Muscle of leg (tissue), 11 donors: ENCODE data around the gene METRNL. TPM values are rescaled to one million over a fixed set of nuclear protein-coding genes. Genes with fewer than 3 reads are reported as not detected.

Source experiments
- DNase-seq: peaks from one replicate; pipeline ENCODE4 v3.0.0; 2013
- H3K27ac ChIP-seq: one replicate; pipeline ENCODE4 v1.5.1; 2013; ENCODE audit warnings: mild to moderate bottlenecking, low read length, control low read depth
- H3K27me3 ChIP-seq: one replicate; pipeline ENCODE4 v1.6.1; 2013; ENCODE audit warnings: low read length; ENCODE audit not compliant: control insufficient read depth, insufficient read depth
- H3K36me3 ChIP-seq: one replicate; pipeline ENCODE4 v1.6.1; 2013; ENCODE audit warnings: low read length; ENCODE audit not compliant: control insufficient read depth, insufficient read depth
- H3K4me1 ChIP-seq: one replicate; pipeline ENCODE4 v1.6.1; 2013; ENCODE audit warnings: low read length; ENCODE audit not compliant: control insufficient read depth, insufficient read depth
- H3K4me3 ChIP-seq: one replicate; pipeline ENCODE4 v1.5.1; 2013; ENCODE audit warnings: low read length, control low read depth
- H3K9me3 ChIP-seq: replicated peaks from 2 replicates; pipeline ENCODE4 v1.6.1; 2013; ENCODE audit warnings: low read depth, low read length; ENCODE audit not compliant: control insufficient read depth
- WGBS: methylation state at CpG from one replicate; pipeline ENCODE4 v1.1.5; 2013; ENCODE audit warnings: missing lambda C conversion rate; ENCODE audit not compliant: insufficient coverage; 5-methylcytosine and 5-hydroxymethylcytosine counted together
- polyA plus RNA-seq, 8 donors: library from polyadenylated mRNA; unstranded; fragments of 120-200 nt; gene quantifications; one replicate each; pipeline versions ENCODE4 v1.2.1 to v1.2.3, GENCODE V29; 2013; ENCODE audit warnings: inconsistent platforms in 1 of 8, low replicate concordance in 1 of 8; ENCODE audit not compliant: insufficient read length in 8 of 8, insufficient read depth in 1 of 8
- total RNA-seq: library from RNA; stranded (reverse); fragments of 120-200 nt; gene quantifications from one replicate; pipeline ENCODE4 v1.2.4, GENCODE V29; 2013

Gene METRNL
- total and polyA plus RNA-seq, 9 donors = 21.5 to 37.8 (median 30.2) TPM

DNA sequence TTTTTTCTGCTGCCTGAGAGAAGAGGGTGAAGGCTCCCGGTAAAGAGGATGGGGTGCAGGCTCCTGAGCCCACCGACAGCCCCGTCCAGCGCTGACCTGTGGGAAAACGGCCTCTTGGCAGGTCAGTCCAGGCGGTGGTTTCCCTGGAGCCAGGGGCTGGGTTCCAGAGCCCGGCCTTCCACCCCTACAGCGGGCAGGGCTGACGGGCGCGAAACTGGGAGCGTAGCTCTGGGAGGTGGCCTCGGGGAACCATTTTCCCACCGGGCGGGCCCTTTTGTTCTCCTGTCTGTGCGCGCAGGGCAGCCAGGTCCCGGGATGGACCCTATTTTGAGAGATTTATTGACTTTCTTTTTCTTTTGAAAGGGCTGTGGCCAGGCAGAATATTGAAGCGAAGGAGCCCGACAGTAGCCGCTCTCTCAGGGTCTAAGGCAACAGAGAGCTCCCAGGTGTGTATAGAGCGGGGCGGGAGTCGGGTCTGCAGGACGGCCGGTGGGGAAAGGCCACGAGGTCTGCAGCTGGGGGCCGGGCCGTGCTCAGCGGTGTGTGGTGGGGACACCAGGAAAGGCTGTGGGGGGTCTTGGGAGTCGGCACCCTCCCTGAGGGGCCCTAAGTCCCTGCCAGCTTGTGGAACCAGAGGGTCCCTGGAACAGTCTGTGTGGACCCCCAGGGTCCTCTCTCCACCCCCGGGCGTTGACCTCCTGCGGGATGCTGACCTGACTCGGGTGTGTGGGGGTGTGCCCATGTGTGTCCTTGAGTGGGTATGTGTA is 32.3 kb downstream of the METRNL start:
- Histone ChIP-seq H3K4me3 (no peak overlapping the region), H3K27me3 (peaks cover 14% of the 10 kb centered on the region), H3K9me3 (peaks cover 5% of the 10 kb centered on the region), H3K4me1 (peaks cover 37% of the 10 kb centered on the region), H3K27ac (no peak overlapping the region), H3K36me3 (no peaks in the 10 kb centered on the region)
- 85% methylated on average over 28 of the region's 35 CpGs for WGBS
- no peak for DNase-seq

DNA sequence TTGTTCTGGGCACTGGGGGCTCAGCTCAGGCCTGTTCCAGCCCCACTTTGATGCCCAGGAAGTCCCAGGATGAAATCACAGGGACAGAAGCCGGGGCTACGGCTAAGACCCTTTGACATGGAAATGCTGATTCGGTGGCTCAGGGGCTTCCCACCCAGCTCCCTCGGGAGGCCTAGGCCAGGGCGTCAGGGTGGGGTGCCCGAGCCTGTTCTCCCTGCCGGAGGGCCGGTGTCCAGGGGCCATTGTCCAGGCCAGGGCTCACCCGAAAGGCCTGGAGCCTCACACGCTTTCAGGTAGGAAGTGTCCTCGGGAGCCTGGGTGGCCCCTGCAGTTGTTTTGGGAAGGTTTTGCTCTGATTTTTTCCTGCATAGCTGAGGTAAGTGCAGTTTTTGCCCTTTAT is 34.0 kb downstream of the METRNL start:
- 89% methylated on average over 9 of the region's 11 CpGs for WGBS
- no peak for DNase-seq
- Histone ChIP-seq H3K4me1 (peaks cover 28% of the 10 kb centered on the region), H3K4me3 (no peak overlapping the region), H3K9me3 (peaks cover 5% of the 10 kb centered on the region), H3K27ac (no peak overlapping the region), H3K27me3 (peaks cover 18% of the 10 kb centered on the region), H3K36me3 (no peaks in the 10 kb centered on the region)

DNA sequence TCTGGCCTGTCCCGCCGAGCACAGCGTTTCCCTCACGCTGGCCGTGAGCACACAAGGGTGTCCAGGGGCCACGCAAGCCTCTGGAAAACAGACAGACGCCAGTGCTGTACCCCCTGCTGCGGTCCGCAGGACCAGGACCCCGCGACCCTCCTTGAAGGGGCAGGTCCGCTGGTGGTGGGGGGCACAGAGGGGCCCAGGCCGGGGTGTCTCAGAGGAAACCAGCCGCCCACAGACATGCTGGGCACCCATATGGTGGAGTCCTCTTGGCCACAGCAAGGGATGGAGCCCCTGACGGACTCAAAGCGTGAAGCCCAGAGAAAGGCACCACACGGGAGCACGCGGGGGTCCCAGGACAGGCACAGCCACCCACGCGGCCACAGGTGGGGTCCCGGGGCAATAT is 34.4 kb downstream of the METRNL start:
- peaks cover 19% of the 10 kb centered on the region for H3K27me3 ChIP-seq

DNA sequence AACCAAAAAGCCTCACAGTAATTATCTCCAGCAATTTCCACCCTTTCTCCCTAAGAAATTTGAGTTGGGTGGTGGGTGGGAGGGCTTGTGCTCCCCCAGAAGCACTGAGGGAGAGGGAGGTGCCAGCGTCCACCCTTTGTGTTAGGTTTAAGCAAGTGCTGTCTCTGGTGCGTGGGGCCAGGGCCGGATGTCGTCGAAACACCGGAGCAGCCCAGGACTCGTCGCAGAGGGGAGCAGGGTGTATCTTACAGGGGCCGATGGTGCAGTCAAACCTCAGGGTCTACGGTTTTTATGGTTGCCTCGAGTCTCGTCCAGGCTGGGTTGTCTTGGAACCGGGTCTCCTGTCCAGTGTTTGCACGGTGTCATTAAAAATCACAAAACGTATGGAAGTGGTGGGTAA is 35.3 kb downstream of the METRNL start:
- H3K27ac ChIP-seq = no peak overlapping the region
- H3K4me3 ChIP-seq = no peak overlapping the region
- H3K4me1 ChIP-seq = peaks cover 30% of the 10 kb centered on the region
- H3K27me3 ChIP-seq = peaks cover 19% of the 10 kb centered on the region
- no peaks in the 10 kb centered on the region for H3K36me3 ChIP-seq
- DNase-seq = no peak
- 75% methylated on average over 14 of the region's 15 CpGs for WGBS
- no peaks in the 10 kb centered on the region for H3K9me3 ChIP-seq

More for the DNA sequence above, 34.4 kb downstream of the METRNL start:
- no peaks in the 10 kb centered on the region for H3K36me3 ChIP-seq
- H3K27ac ChIP-seq = no peak overlapping the region
- H3K4me1 ChIP-seq = peaks cover 33% of the 10 kb centered on the region
- 86% methylated on average over 22 of the region's 22 CpGs for WGBS
- H3K9me3 ChIP-seq = peaks cover 2% of the 10 kb centered on the region
- no peak for DNase-seq
- no peak overlapping the region for H3K4me3 ChIP-seq

DNA sequence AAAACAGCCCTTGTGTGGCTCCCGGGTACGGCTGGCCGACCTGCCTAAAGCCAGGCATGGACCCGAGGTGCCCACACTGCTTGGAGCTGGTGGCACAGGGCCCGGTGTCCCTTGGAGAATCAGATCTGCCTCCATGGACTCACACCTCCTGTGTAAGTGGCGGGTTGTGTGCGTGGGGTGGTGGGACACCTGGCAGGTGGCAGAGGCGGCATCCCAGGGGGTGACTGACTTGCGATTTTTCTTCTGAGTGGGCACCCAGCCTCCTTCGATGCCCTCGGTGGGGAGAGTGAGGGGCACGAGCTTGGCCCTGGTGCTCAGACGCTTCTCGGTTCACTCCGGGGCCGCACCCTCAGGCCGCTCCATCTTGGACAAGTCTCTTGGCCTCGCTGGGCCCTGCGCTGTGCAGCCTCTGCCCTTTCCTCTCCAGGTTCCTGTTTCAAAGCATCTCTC is 35.8 kb downstream of the METRNL start:
- Histone ChIP-seq H3K4me3 (no peak overlapping the region), H3K27me3 (peaks cover 17% of the 10 kb centered on the region), H3K27ac (no peak overlapping the region), H3K4me1 (peaks cover 25% of the 10 kb centered on the region), H3K9me3 (no peaks in the 10 kb centered on the region), H3K36me3 (no peaks in the 10 kb centered on the region)
- no peak for DNase-seq
- WGBS = 95% methylated on average over 18 of the region's 19 CpGs

DNA sequence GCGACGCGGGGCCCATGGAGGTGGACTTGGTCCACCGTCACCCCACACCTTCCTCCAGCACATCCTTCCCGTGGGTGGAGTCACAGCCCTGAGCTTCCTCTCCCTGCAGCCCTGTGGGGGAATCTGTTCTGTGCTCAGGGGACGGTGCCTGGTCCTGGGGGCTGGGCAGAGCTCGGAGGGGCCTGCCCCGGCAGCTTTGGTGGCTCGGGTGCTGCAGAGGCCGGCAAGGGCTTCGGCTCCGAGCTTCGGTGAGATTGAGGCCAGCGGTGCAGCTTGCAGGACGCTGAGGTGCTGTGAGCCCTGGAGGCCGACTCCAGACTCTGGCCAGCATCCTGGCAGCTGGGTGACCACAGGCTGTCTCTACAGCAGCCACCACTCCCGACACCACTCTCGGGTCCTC is 36.4 kb downstream of the METRNL start:
- 77% methylated on average over 14 of the region's 18 CpGs for WGBS
- Histone ChIP-seq H3K27me3 (peaks cover 16% of the 10 kb centered on the region), H3K36me3 (no peaks in the 10 kb centered on the region), H3K27ac (no peak overlapping the region), H3K4me3 (no peak overlapping the region), H3K9me3 (no peaks in the 10 kb centered on the region), H3K4me1 (peaks cover 20% of the 10 kb centered on the region)
- no peak for DNase-seq

DNA sequence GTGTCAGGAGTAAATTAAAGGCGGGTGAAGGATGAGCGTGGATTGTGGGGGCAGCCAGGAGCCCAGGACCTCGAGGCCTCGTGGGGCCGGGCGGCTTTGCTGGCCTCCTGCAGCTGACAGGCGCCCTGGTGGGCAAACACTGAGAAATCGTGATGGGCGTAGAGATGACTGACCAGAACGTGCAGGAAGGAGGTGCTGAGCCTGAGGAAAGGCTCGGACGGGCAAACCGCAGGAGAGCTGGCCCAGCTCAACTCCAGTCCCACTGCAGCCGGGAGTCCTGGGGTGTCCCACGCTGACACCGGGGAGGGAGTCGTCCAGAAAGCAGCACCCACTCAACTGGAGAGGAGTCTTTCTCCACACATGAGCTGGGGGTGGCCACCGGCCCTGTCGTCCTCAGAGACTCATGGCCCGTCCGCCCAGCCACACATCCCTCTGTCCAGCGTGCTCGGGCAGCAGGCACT is 36.9 kb downstream of the METRNL start:
- WGBS = 87% methylated on average over 22 of the region's 23 CpGs
- no peaks in the 10 kb centered on the region for H3K36me3 ChIP-seq

DNA sequence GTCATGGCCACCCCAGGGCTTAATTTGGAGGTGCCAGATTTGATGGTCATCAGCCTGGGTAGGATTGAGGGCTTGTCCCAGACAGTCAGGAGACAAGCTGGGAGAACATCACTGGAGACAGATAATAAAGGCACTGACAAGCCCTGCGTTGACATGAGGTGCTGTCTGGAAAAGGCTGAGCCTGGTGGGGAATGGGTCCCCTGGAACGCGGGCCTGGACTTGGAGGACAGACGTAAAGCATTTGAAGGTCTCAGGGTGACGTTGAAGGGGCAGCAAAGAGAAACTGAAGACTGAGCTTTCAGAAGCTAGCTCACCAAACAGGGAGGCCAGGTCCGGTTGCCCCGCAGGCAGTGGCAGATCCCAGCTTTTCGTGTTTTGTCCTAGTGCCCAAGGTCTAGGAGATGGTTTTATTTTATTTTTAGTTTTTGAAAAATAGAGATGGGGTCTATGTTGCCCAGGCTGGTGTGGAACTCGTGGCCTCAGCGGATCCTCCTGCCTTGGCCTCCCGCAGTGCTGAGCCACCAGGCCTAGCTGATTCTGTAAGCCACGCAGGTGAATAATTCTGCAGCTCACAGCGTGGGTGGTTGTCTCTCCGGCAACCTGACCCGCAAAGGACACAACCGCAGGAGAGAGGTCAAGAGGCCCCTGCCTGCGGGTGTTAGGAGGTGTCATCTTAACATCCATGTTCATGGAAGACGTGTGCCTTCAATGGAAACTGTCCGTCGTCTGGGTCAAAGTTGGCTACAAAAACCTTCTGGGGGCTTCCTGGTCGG is 37.6 kb downstream of the METRNL start:
- H3K4me1 ChIP-seq = peaks cover 9% of the 10 kb centered on the region
- no peak for DNase-seq
- 88% methylated on average over 19 of the region's 21 CpGs for WGBS
- no peak overlapping the region for H3K4me3 ChIP-seq
- H3K27me3 ChIP-seq = peaks cover 11% of the 10 kb centered on the region
- H3K9me3 ChIP-seq = no peaks in the 10 kb centered on the region
- no peak overlapping the region for H3K27ac ChIP-seq
- no peaks in the 10 kb centered on the region for H3K36me3 ChIP-seq

More for the DNA sequence above, 36.9 kb downstream of the METRNL start:
- Histone ChIP-seq H3K4me1 (peaks cover 15% of the 10 kb centered on the region), H3K4me3 (no peak overlapping the region), H3K27ac (no peak overlapping the region), H3K9me3 (no peaks in the 10 kb centered on the region), H3K27me3 (peaks cover 12% of the 10 kb centered on the region)
- DNase-seq = no peak

DNA sequence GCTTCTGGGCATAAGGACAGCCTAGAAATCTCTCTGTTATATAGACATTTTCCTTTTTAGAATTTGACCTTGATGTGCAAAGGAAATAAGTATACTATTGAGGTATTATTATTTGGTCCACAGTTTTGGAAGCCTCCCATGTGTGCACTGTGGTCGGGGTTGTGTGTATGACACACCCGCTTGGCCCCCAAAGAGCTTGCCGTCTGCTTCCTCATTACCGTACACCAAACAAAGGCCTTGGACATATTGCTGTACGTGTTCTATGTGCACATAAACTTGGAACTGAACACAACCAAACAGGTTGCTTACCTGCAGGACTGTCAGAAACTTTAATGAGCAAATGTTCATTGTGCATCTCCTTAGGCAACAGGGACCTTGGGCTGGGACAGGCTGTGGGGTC is 38.2 kb downstream of the METRNL start:
- no peak for DNase-seq
- H3K4me1 ChIP-seq = peaks cover 9% of the 10 kb centered on the region

DNA sequence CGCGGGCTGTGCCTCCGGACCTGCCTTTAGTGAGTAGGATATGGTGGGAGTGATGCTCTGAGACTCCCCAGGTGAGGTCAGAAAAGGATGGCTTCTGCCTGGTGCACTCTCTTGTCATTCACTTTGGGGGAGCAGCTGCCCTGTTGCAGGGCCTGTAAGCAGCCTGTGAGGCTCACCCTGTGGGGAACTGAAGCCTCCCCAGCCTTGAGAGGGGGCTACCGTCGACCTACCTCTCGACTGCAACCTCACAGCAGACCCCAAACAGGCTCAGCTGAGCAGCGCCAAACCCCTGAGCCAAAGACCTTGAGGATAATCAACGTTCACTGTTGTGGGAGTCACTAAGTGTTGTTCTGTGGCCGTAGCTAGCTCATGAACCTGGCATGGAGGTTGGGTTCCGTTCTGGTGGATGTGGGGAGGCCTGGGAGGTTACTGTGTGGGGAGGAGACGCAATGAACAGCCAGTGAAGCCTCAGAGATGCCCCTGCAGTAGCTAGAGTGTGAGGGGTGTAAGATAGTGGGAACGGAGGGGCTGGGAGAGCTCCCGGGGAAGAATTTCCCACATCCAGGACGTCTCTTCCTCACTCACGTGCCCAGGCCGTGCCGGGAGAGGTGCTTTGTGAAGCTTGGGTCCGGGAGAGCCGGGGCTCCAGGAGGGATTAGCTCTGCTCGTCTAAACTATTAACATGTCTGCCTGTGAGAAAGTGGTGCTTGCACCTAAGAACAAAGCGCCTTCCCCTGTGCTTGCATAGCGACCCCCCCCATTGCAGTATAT is 38.8 kb downstream of the METRNL start:
- Histone ChIP-seq H3K27me3 (peaks cover 21% of the 10 kb centered on the region), H3K27ac (no peak overlapping the region), H3K9me3 (no peaks in the 10 kb centered on the region), H3K4me1 (peaks cover 9% of the 10 kb centered on the region), H3K36me3 (no peaks in the 10 kb centered on the region), H3K4me3 (no peak overlapping the region)
- WGBS = 65% methylated on average over 9 of the region's 22 CpGs
- DNase-seq = no peak

More for the DNA sequence above, 38.2 kb downstream of the METRNL start:
- Histone ChIP-seq H3K4me3 (no peak overlapping the region), H3K27me3 (peaks cover 16% of the 10 kb centered on the region), H3K36me3 (no peaks in the 10 kb centered on the region), H3K9me3 (no peaks in the 10 kb centered on the region), H3K27ac (no peak overlapping the region)
- WGBS = 82% methylated on average over 4 of the region's 5 CpGs
